COLO668 (cell line): ENCODE results near the gene MYO5B.
"Not testable (repeated sequence)": the region's sequence is repeated elsewhere in the genome, so short reads cannot be mapped to it uniquely, and the experiment has no call there.

Experiments used
- DNase-seq: peaks from one replicate; lab custom pipeline; 2025; ENCODE audit not compliant: unreplicated experiment; lab: John Stamatoyannopoulos, UW

Gene MYO5B

GRCh38 chr18:49892148-49892924 lies 302.6 kb downstream of the MYO5B start:
- DNase-seq, result no peak

- DNase-seq, result no peak
Observed at GRCh38 chr18:49890041-49890440, 304.9 kb downstream of the MYO5B start.

GRCh38 chr18:49889552-49889951 lies 305.4 kb downstream of the MYO5B start:
- DNase-seq, result not testable (repeated sequence)

- DNase-seq, result no peak
Observed at GRCh38 chr18:49886891-49887764, 307.8 kb downstream of the MYO5B start.

- DNase-seq, result no peak
Observed at GRCh38 chr18:49884959-49885358, 310.0 kb downstream of the MYO5B start.

GRCh38 chr18:49884465-49884864 lies 310.5 kb downstream of the MYO5B start:
- DNase-seq, result no peak

- DNase-seq, result no peak
Observed at GRCh38 chr18:49880661-49881060, 314.3 kb downstream of the MYO5B start.

GRCh38 chr18:49879271-49879580 lies 315.7 kb downstream of the MYO5B start:
- DNase-seq, result no peak

GRCh38 chr18:49878567-49879270 lies 316.2 kb downstream of the MYO5B start:
- DNase-seq, result no peak

GRCh38 chr18:49878015-49878414 lies 316.9 kb downstream of the MYO5B start:
- DNase-seq, result no peak

- DNase-seq, result no peak
Observed at GRCh38 chr18:49876536-49876935, 318.4 kb downstream of the MYO5B start.

GRCh38 chr18:49875783-49876182 lies 319.2 kb downstream of the MYO5B start:
- no peak for DNase-seq

- no peak for DNase-seq
Observed at GRCh38 chr18:49875155-49875554, 319.8 kb downstream of the MYO5B start.

GRCh38 chr18:49874238-49874637 lies 320.7 kb downstream of the MYO5B start:
- no peak for DNase-seq

GRCh38 chr18:49869354-49869753 lies 325.6 kb downstream of the MYO5B start:
- no peak for DNase-seq

- DNase-seq, result no peak
Observed at GRCh38 chr18:49866680-49867079, 328.3 kb downstream of the MYO5B start.

GRCh38 chr18:49865401-49865800 lies 329.5 kb downstream of the MYO5B start:
- no peak for DNase-seq

GRCh38 chr18:49863769-49864621 lies 331.0 kb downstream of the MYO5B start:
- DNase-seq, result no peak

GRCh38 chr18:49862656-49863385 lies 332.1 kb downstream of the MYO5B start:
- DNase-seq, result no peak

- DNase-seq, result no peak
Observed at GRCh38 chr18:49861659-49862058, 333.3 kb downstream of the MYO5B start.
